ENCODE results near the gene CTNNA1.
"Not testable (repeated sequence)": the region's sequence is repeated elsewhere in the genome, so short reads cannot be mapped to it uniquely, and the experiment has no call there.

Gene CTNNA1

GRCh38 chr5:138711087-138711486 is 42.1 kb upstream of the CTNNA1 start:
- no peak for TF ChIP-seq CTCF (IDR thresholded peaks at IDR 0.05; ENCODE audit: extremely low read depth, missing control alignments)
- DNase-seq (ENCODE audit: low spot score) = no peak

GRCh38 chr5:138711811-138712210 is 41.4 kb upstream of the CTNNA1 start:
- DNase-seq (ENCODE audit: low spot score) = no peak
- TF ChIP-seq CTCF (IDR thresholded peaks at IDR 0.05; ENCODE audit: extremely low read depth, missing control alignments) = no peak

- DNase-seq (ENCODE audit: low spot score) = no peak
- no peak for TF ChIP-seq CTCF (IDR thresholded peaks at IDR 0.05; ENCODE audit: extremely low read depth, missing control alignments)
Observed at GRCh38 chr5:138712324-138712723, 40.9 kb upstream of the CTNNA1 start.

- DNase-seq (ENCODE audit: low spot score) = no peak
- TF ChIP-seq CTCF (IDR thresholded peaks at IDR 0.05; ENCODE audit: extremely low read depth, missing control alignments) = no peak
Observed at GRCh38 chr5:138712791-138713190, 40.4 kb upstream of the CTNNA1 start.

- no peak for DNase-seq (ENCODE audit: low spot score)
- TF ChIP-seq CTCF (IDR thresholded peaks at IDR 0.05; ENCODE audit: extremely low read depth, missing control alignments) = no peak
Observed at GRCh38 chr5:138713247-138713646, 40.0 kb upstream of the CTNNA1 start.

GRCh38 chr5:138714694-138715093 is 38.5 kb upstream of the CTNNA1 start:
- no peak for DNase-seq (ENCODE audit: low spot score)
- no peak for TF ChIP-seq CTCF (IDR thresholded peaks at IDR 0.05; ENCODE audit: extremely low read depth, missing control alignments)

GRCh38 chr5:138715931-138716432 is 37.2 kb upstream of the CTNNA1 start:
- not testable (repeated sequence) for DNase-seq (ENCODE audit: low spot score)

- DNase-seq (ENCODE audit: low spot score) = no peak
- no peak for TF ChIP-seq CTCF (IDR thresholded peaks at IDR 0.05; ENCODE audit: extremely low read depth, missing control alignments)
Observed at GRCh38 chr5:138716456-138716924, 36.7 kb upstream of the CTNNA1 start.
